ENCODE results near the gene TMEM233. TPM values are rescaled to one million over a fixed set of nuclear protein-coding genes. Genes with fewer than 3 reads are reported as not detected.

TMEM233 gene
- total and polyA plus RNA-seq, 2 experiments from 2014 or later: 0.33 TPM; not detected in 1

GRCh38 chr12:119601877-119602733 lies 8.5 kb downstream of the TMEM233 start:
- no peak for TF ChIP-seq EZH2phosphoT487 (IDR thresholded peaks at IDR 0.05; ENCODE audit: insufficient read depth, low read depth)
- H3K79me2 ChIP-seq (ENCODE audit: insufficient read depth): no peaks in the 10 kb centered on the region
- no peak overlapping the region for H3K4me2 ChIP-seq (ENCODE audit: unreplicated experiment)
- no peak overlapping the region for H3K9ac ChIP-seq
- no peaks in the 10 kb centered on the region for H3F3A ChIP-seq (ENCODE audit: insufficient read depth)
- no peak for DNase-seq
- no peaks in the 10 kb centered on the region for H3K9me2 ChIP-seq (ENCODE audit: insufficient read depth)
- no peaks in the 10 kb centered on the region for H3K4me1 ChIP-seq (ENCODE audit: insufficient read depth)
- no peak overlapping the region for H2AFZ ChIP-seq
- H3K36me3 ChIP-seq (ENCODE audit: low read depth): no peaks in the 10 kb centered on the region
- no peaks in the 10 kb centered on the region for H3K9me3 ChIP-seq (ENCODE audit: low read depth)
- WGBS, 2 experiments (ENCODE audit: low coverage in 1 of 2, low lambda C conversion rate in 2 of 2, missing lambda C conversion rate in 2 of 2): 29 to 32% methylated on average over 7 of the region's 7 CpGs
- in situ Hi-C loops (cut with MboI): no loop called here
- H3K27ac ChIP-seq: no peak overlapping the region
- H3K27me3 ChIP-seq (replicated peaks; ENCODE audit: insufficient read depth): no peaks in the 10 kb centered on the region
- no peak overlapping the region for H3K4me3 ChIP-seq
- H4K20me1 ChIP-seq (ENCODE audit: insufficient read depth): no peaks in the 10 kb centered on the region

- no peak overlapping the region for H3K9ac ChIP-seq
- H3K79me2 ChIP-seq (ENCODE audit: insufficient read depth): no peaks in the 10 kb centered on the region
- no peak overlapping the region for H3K4me2 ChIP-seq (ENCODE audit: unreplicated experiment)
- no peak for DNase-seq
- H3K9me3 ChIP-seq (ENCODE audit: low read depth): no peaks in the 10 kb centered on the region
- WGBS, 2 experiments (ENCODE audit: low coverage in 1 of 2, low lambda C conversion rate in 2 of 2, missing lambda C conversion rate in 2 of 2): 35 to 43% methylated on average over 4 of the region's 4 CpGs
- no peak overlapping the region for H3K4me3 ChIP-seq
- H3K27me3 ChIP-seq (replicated peaks; ENCODE audit: insufficient read depth): no peaks in the 10 kb centered on the region
- no peaks in the 10 kb centered on the region for H3K9me2 ChIP-seq (ENCODE audit: insufficient read depth)
- no peak for TF ChIP-seq EZH2phosphoT487 (IDR thresholded peaks at IDR 0.05; ENCODE audit: insufficient read depth, low read depth)
- no peak for TF ChIP-seq EZH2 (IDR thresholded peaks at IDR 0.05; ENCODE audit: insufficient read depth, poor library complexity, severe bottlenecking)
- in situ Hi-C loops (cut with MboI): no loop called here
- H3K36me3 ChIP-seq (ENCODE audit: low read depth): no peaks in the 10 kb centered on the region
- H2AFZ ChIP-seq: no peak overlapping the region
- no peaks in the 10 kb centered on the region for H4K20me1 ChIP-seq (ENCODE audit: insufficient read depth)
- no peak overlapping the region for H3K27ac ChIP-seq
- no peaks in the 10 kb centered on the region for H3K4me1 ChIP-seq (ENCODE audit: insufficient read depth)
- H3F3A ChIP-seq (ENCODE audit: insufficient read depth): no peaks in the 10 kb centered on the region
These were observed 9.1 kb downstream of the TMEM233 start for GRCh38 chr12:119602734-119603094.

GRCh38 chr12:119603767-119604166 lies 10.2 kb downstream of the TMEM233 start:
- Histone ChIP-seq H4K20me1 (ENCODE audit: insufficient read depth) (no peaks in the 10 kb centered on the region), H3K9me2 (ENCODE audit: insufficient read depth) (no peaks in the 10 kb centered on the region), H3K4me1 (ENCODE audit: insufficient read depth) (no peaks in the 10 kb centered on the region), H3K27ac (no peak overlapping the region), H3K4me3 (no peak overlapping the region), H3K9me3 (ENCODE audit: low read depth) (no peaks in the 10 kb centered on the region), H3K9ac (no peak overlapping the region), H3K79me2 (ENCODE audit: insufficient read depth) (no peaks in the 10 kb centered on the region), H3K4me2 (ENCODE audit: unreplicated experiment) (no peak overlapping the region), H3K36me3 (ENCODE audit: low read depth) (no peaks in the 10 kb centered on the region), H2AFZ (no peak overlapping the region), H3K27me3 (replicated peaks; ENCODE audit: insufficient read depth) (no peaks in the 10 kb centered on the region), H3F3A (ENCODE audit: insufficient read depth) (no peaks in the 10 kb centered on the region)
- TF ChIP-seq EZH2 (IDR thresholded peaks at IDR 0.05; ENCODE audit: insufficient read depth, poor library complexity, severe bottlenecking): no peak
- TF ChIP-seq EZH2phosphoT487 (IDR thresholded peaks at IDR 0.05; ENCODE audit: insufficient read depth, low read depth): no peak
- 6 to 9% methylated on average over 2 of the region's 2 CpGs for WGBS, 2 experiments (ENCODE audit: low coverage in 1 of 2, low lambda C conversion rate in 2 of 2, missing lambda C conversion rate in 2 of 2)
- no peak for DNase-seq
- in situ Hi-C loops (cut with MboI): no loop called here

- H3K36me3 ChIP-seq (ENCODE audit: low read depth): no peaks in the 10 kb centered on the region
- H3K4me1 ChIP-seq (ENCODE audit: insufficient read depth): no peaks in the 10 kb centered on the region
- no peaks in the 10 kb centered on the region for H3K27me3 ChIP-seq (replicated peaks; ENCODE audit: insufficient read depth)
- in situ Hi-C loops (cut with MboI): no loop called here
- 29 to 30% methylated on average over 3 of the region's 3 CpGs for WGBS, 2 experiments (ENCODE audit: low coverage in 1 of 2, low lambda C conversion rate in 2 of 2, missing lambda C conversion rate in 2 of 2)
- H3K9me2 ChIP-seq (ENCODE audit: insufficient read depth): no peaks in the 10 kb centered on the region
- no peaks in the 10 kb centered on the region for H3K79me2 ChIP-seq (ENCODE audit: insufficient read depth)
- no peak overlapping the region for H3K27ac ChIP-seq
- no peak overlapping the region for H3K4me2 ChIP-seq (ENCODE audit: unreplicated experiment)
- no peak overlapping the region for H2AFZ ChIP-seq
- DNase-seq: no peak
- no peak overlapping the region for H3K4me3 ChIP-seq
- H3F3A ChIP-seq (ENCODE audit: insufficient read depth): no peaks in the 10 kb centered on the region
- no peaks in the 10 kb centered on the region for H4K20me1 ChIP-seq (ENCODE audit: insufficient read depth)
- no peaks in the 10 kb centered on the region for H3K9me3 ChIP-seq (ENCODE audit: low read depth)
- TF ChIP-seq EZH2phosphoT487 (IDR thresholded peaks at IDR 0.05; ENCODE audit: insufficient read depth, low read depth) (no peak), EZH2 (IDR thresholded peaks at IDR 0.05; ENCODE audit: insufficient read depth, poor library complexity, severe bottlenecking) (no peak)
- no peak overlapping the region for H3K9ac ChIP-seq
These were observed 15.8 kb downstream of the TMEM233 start for GRCh38 chr12:119609358-119609757.
